NCI-H1105 (cell line): ENCODE data around the gene CD177.
"Not testable (repeated sequence)": the region's sequence is repeated elsewhere in the genome, so short reads cannot be mapped to it uniquely, and the experiment has no call there.

Experiments
- DNase-seq: peaks from one replicate; lab custom pipeline; 2025; lab: John Stamatoyannopoulos, UW

The CD177 gene, protein sequence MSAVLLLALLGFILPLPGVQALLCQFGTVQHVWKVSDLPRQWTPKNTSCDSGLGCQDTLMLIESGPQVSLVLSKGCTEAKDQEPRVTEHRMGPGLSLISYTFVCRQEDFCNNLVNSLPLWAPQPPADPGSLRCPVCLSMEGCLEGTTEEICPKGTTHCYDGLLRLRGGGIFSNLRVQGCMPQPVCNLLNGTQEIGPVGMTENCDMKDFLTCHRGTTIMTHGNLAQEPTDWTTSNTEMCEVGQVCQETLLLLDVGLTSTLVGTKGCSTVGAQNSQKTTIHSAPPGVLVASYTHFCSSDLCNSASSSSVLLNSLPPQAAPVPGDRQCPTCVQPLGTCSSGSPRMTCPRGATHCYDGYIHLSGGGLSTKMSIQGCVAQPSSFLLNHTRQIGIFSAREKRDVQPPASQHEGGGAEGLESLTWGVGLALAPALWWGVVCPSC

DNA sequence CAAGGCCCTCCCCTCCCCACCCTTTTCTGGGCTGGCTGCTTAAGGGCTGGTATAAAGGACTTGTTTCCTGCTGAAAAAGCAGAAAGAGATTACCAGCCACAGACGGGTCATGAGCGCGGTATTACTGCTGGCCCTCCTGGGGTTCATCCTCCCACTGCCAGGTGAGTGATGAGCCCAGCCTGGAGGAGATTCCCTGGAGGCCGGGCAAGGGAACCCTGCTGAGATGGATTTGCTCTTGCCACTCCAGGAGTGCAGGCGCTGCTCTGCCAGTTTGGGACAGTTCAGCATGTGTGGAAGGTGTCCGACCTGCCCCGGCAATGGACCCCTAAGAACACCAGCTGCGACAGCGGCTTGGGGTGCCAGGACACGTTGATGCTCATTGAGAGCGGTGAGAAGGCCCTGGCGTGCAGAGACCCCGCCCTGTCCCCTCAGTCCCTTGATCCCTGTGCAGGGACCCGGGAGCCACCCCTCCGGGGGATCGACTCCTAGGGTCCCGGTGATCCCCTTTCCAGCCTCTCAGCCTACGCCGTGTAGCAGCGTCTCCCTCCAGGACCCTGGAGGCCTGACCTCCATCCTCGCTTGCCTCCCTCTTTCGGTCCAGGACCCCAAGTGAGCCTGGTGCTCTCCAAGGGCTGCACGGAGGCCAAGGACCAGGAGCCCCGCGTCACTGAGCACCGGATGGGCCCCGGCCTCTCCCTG is at the start of gene CD177:
Gene CD177 (plus strand): TSS at position 81 of the 699 bp plus-strand sequence. CDS start 29 bp downstream, at position 110.
- DNase-seq, result no peak

DNA sequence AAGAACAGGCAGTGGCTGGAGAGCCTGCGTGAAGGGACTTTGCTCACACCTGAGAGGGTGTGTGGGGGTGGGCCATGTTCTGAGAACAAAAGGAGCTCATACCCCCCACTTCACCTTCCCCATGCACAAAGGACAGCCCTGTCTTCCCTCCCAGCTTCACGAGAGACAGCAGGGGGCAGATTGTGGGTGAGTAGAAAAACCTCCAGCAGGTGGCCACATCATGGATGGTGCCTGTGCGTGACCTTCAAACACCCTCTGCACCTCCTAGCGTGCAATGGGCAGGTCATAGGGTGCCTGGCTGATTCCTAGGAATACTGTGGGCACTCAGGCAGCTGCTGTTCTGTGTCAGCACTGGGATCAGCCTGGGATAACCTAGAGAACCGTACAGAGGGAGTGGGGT is 47.8 kb upstream of the CD177 start:
- DNase-seq, result no peak

DNA sequence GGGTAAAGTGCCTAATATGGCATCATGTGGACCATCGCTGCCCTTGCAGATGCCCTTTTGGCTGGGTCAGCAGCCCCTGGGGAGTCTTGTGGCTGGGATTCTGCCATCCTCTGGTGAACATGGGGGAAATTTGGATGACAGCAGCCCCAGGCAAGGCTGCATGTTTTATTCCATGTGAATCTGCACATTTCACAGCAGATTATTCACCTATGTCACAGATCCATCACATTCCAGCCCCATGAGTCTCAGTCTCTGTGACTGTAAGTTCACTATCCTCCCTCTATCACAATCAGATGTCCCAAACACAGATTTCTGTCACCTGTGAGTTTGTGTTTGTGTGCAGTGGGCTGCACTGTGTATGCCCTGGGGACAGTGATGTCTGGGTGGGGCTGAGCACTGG is 47.4 kb upstream of the CD177 start:
- DNase-seq, result no peak

DNA sequence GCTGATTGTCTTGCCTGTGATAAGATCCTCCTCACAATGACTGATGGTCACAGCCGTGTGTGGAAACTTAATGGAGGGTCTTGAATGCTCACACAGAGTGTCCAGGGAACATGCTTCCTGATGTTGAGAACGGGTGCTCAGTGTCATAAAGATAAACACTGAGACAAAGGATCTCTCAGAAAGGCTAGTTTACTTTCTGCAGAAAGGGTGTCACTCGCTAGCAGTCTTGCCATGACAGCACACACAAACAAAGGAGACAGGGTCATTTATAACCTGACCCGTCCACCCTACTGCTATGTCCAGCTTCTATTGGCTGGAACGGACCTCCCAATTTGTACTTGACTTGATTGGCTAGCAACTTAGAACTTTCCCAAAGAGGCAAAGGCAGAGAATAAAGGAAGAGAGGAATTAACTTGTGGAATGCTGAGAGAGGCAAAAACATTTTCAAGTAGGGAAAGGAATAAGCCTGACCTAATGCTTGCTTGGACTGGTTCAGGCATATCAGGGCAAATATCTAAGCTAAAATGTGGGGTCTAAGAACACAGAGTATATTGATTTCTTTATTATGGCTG is 45.2 kb upstream of the CD177 start:
- no peak for DNase-seq

DNA sequence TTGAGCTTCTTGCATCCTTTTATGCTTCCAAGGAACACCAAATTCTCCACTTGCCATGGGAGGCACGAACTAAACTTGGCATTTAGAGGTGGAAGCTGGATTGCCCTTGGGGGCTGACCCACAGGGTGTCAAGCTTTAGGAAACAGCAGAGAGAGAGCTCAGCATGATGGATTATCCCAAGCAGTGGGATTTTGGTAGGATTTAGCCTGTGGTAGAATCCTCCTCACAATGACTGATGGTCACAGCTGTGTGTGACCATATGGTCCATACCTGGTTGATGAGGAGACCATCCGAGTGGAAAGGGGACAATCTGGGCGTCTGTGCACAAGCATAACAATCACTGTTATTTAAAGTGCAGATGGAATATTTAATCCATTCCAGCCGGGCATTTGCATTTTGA is 44.0 kb upstream of the CD177 start:
- DNase-seq, result no peak

DNA sequence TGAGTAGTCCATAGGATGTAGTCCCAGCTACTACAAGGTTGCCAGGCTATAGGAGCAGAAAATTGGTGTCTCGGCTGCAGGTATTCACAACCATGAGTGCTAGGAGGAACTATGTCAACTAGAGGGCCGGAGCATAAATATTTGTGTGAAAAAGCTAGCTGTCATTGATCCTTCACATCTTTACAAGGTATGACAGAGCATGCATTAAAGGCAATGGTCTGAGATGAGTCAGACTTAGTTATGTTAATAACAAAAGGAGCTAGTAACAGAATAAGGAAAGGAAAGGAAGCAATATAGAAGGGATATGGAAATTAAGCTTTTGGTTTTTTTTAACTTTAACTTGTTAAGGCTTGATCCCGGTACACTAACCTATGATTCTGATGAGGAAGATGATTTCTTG is 43.3 kb upstream of the CD177 start:
- no peak for DNase-seq

DNA sequence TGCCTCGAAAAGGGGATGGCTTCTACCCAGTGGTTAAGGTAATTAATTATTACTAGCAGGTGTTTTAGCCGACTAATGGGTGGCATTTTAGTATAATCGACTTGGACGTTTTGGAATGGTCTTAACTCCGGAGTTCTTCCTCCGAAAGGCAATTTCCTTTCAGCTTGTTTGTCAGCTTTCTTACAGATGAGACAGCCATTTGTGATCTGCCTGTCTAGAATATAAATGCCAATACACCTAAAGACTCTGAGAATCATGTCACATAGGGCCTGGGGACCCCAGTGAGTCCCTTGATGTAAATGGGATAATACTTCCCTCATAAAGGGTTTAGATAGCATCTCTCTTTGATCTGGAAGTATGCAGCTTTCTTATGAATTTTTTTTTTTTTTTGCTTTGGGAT is 42.2 kb upstream of the CD177 start:
- DNase-seq, result no peak

DNA sequence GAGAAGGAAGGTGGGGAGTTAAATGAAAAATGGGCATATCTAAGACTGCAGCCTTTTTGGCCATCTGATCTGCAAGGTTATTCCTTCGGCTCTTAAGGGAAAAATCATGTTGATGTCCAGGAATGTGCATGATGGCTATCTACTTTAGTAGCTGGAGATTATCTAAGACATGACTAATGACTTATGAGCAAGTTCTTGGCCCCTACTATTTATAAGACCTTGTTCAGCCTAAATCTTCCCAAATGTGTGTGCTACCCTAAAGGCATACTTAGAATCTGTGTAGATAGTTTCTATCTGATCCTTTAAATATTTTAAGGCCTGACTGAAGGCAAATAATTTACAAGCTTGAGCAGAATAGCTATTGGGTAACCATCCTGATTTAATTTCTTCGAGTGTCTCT is 41.8 kb upstream of the CD177 start:
- DNase-seq, result no peak

DNA sequence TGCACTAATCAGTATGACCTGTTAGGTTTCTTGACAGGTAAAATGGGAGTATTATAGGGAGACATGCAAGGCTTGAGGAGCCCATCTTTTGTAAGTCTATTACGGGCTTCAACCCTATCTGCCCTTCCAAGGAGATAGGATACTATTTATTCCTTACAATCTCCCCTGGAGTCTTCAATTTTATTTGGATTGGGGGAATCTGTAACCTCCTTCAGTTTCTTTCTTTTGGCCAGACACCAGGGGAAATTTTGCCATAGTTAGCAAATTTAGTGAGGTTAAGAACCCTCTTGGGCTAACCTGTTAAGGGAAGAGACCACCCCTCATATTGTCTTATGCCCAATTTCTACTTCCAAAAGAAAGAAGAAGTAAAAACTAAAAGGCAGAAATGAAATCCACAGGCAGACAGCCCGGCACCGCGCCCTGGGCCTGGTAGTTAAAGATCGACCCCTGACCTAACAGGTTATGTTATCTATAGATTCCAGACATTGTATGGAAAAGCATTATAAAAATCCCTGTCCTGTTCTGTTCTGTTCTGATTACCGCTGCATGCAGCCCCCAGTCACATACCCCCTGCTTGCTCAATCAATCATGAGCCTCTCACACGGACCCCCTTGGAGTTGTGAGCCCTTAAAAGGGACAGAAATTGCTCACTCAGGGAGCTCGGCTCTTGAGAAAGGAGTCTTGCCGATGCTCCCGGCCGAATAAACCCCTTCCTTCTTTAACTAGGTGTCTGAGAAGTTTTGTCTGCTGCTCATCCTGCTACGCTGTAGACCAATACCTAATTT is 39.6 kb upstream of the CD177 start:
- DNase-seq, result no peak

DNA sequence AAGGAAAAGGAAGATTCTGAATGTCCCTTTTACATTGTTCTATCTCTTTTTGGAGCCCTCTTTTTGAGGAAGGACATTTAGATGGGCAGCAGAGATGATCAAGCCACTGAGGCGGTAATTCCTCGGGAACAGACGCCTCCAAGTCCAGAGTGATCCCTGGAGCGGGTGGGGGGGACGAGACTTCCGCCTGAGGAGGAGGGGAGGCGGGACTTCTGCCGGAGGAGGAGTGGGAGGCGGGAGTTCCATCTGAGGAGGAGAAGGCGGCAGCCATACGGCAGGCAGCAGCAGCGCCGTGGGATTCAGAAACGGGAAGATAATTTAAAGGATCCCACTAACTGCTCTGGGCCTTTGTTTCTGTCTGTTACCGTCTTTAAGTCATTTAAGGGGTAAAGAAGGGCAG is 37.6 kb upstream of the CD177 start:
- no peak for DNase-seq

DNA sequence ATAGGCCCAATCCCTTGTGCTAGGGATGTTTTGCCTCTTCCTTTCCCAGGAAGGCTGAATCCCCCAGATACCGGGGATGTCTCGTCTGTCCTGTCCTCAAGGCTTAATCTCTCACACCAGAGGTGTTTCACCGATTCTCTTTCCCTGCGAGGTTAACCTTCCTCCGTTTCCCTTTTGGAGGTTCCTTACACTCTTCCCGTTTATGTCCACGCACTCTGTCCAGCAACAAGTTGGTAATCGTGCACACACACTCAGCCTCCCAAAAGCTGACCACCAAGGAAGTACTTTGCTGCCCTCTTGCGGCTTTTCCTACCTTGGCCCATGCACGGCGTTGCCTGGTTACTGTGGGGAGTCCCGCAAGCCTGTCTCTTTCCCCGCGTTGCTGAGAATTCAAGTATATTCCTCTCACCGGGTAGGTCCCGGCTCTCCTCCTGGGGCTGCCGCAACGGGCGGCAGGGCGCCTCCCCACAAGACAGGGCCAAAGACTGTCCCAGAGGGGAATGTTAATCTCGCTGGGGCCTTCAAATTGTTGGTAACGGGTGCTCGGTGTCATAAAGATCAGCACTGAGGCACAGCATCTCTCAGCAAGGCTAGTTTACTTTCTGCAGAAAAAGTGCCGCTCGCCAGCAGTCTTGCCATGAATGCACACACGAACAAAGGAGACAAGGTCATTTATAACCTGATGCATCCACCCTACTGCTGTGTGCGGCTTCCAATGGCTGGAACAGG is 36.7 kb upstream of the CD177 start:
- no peak for DNase-seq

DNA sequence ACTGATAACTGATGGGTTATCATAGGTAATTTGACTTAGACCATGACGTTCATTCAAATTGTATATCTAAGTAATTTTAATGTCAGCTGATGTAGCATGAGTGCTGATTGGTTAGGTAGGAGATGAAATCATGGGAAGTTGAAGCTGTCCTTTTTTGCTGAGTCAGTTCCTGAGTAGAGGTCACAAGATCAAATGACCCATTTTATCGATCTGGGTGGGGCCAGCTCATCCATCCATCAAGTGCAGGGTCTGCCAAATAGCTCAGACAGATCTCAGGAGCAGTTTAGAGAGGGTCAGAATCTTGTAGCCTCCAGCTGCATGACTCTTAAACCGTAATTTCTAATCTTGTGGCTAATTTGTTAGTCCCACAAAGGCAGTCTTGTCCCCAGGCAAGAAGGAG is 35.3 kb upstream of the CD177 start:
- DNase-seq, result no peak

DNA sequence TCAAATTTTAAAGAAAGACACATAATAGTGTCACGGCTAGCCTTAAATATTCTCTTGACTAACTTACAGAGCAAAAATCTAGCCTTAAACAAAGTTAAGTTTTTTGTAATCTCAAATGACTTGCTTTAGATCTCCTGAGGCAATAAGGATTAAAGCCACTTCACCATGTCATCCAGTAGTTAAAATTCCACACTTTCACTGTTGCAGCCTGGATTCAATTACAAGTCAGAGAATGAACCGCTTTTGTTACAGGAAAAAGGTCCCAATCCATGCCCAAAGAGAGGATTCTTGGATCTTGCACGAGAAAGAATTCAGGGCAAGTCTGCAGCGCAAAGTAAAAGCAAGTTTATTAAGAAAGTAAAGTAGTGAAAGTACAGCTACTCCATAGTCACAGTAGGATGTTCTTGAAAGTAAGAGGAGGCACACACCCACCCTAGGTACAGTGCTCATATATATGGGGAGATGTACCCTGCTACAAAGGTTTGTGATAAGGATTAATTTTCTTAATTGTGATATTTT is 34.6 kb upstream of the CD177 start:
- DNase-seq, result no peak

DNA sequence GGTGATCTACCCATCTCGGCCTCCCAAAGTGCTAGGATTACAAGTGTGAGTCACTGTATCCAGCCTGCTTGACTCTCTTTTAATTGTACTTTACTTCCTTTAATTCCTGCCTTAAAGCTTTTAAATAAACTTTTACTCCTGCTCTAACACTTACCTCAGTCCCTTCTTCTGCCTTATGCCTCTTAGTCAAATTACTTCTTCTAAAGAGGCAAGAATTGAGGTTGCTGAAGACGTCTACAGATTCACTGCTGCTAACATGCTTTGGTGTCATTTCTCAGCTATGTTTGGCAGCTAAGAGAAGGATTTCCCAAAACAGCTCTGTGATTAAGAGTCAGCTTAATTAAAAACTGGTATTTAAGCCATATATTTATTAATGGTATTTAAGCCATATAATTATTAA is 32.9 kb upstream of the CD177 start:
- no peak for DNase-seq

DNA sequence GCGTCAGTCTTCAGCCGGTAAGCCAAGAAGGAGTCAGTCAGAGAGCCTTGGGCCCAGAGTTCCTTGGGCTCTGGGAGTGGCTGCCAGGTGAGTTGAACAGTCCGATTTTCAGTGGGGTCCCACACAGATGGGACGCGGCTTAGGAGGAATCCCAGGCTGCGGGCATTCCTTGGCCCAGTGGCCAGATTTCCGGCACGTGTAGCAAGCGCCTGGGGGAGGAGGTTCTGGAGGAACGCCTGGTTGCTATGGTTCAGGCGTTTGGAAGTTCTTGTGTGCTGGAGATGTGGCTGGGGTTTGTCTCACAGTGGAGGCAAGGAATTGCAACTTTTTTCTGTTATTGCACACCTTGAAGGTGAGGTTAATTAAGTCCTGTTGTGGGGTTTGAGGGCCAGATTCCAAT is 26.7 kb upstream of the CD177 start:
- DNase-seq, result not testable (repeated sequence)

DNA sequence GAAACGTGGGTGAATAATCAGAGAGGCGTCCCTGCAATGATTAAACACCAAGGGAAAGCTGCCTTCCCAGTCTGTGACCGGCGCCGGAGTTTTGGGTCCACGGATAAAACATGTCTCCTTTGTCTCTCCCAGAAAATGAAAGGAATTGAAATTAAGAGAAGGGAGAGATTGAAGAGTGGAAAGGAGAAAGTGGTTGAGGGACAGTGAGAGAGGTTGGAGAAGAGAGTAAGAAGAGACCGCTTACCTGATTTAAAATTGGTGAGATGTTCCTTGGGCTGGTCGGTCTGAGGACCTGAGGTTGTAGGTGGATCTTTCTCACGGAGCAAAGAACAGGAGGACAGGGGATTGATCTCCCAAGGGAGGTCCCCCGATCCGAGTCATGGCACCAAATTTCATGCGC is 24.9 kb upstream of the CD177 start:
- DNase-seq, result not testable (repeated sequence)

DNA sequence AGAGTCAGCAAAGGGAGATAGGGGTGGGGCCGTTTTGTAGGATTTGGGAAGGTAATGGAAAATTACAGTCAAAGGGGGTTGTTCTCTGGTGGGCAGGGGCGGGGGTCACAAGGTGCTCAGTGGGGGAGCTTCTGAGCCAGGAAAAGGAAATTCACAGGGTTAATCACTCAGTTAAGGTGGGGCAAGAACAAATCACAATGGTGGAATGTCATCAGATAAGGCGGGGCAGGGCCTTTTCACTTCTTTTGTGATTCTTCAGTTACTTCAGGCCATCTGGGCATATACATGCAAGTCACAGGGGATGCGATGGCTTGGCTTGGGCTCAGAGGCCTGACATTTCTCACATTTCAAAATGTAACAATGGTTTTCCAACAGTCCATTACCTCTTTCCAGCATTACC is 24.4 kb upstream of the CD177 start:
- not testable (repeated sequence) for DNase-seq

DNA sequence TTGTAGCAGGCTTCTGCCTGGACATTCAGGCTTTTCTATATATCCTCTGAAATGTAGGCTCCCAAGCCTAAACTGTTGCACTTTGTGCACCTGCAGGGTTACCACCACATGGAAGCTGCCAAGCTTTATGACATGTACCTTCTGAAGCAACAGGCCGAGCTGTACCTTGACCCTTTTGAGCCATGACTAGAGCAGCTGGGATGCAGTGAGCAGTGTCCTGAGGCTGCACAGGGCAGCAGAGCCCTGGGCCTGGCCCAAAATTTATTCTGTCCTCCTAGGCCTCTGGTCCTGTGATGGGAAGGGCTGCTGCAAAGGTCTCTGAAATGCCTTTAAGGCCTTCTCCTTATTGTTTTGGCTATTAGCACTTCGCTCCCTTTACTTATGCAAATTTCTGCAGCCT is 23.5 kb upstream of the CD177 start:
- no peak for DNase-seq

DNA sequence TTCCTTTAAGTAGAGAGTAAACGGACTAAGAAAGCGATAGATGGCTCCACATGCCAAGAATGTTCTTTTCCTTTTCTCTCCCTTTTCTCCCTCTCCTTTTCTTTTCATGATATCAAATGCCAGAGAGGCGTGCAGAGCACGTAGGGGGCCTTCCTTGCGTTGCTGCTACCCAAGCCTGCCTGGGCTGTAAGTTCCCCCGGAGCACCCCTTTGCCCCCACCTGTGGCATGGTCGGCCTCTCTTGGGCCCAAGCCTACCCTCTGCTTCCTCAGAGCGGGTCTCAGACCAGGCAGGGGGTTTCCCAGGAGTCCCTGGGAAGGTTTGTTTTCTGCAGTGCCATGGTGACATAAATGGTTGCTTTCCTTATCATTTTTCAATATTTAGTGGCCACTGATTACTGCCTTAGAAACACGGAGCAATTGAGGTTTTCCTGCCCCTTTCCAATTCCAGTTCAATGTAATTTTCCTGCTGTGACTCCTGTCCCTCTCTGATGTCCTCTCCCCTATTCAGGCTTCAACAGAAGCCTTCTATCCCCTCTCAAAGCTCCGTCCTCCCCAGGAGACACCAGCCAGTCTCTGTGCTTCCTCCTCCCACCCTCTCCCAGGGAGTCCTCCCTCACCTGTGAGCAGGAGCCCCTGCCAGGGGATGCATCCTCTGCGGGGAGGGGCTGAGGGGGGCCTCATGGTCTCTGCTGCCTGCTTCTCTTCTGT is 22.6 kb upstream of the CD177 start:
- no peak for DNase-seq

DNA sequence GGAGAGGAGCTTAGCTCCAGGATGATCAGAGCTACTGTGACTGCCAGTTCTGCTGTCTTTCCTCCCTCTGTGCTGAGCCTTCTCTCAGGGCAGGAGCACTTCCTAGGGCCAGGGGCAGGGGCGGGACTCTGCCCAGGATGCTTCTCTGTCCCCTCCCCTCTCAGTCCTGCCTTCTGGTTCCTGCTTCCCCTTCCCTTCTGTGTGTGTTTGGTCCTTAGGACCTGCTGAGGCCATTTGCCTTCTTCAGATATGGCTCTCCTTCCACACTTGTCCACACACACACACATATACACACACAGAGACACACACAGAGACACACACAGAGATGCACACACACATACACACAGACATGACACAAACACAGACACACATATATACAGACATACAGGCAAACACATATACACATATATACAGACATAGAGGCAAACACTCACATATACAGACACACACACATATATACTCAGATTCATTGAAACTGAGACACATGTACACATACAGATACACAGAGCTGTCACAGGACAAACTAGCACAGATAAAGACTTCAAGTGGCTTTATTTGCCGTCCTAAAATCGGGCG is 22.0 kb upstream of the CD177 start:
- no peak for DNase-seq
